Retinal pigment epithelial cell (primary cell): ENCODE results near the gene OMD.

ENCODE experiments used
- DNase-seq: peaks from one replicate; pipeline ENCODE4 v3.0.0-alpha.2; 2010; ENCODE audit warnings: low read depth
- H3K4me3 ChIP-seq: 2 replicates; pipeline ENCODE4 v1.5.1; 2011; ENCODE audit warnings: mild to moderate bottlenecking, low read length, control low read depth, moderate library complexity
- TF ChIP-seq, protein P1 (sequence below): conservative IDR thresholded peaks from 2 replicates; pipeline ENCODE4 v1.5.1; 2011; ENCODE audit warnings: low read depth, low read length, control low read depth, inconsistent platforms

The OMD gene

DNA sequence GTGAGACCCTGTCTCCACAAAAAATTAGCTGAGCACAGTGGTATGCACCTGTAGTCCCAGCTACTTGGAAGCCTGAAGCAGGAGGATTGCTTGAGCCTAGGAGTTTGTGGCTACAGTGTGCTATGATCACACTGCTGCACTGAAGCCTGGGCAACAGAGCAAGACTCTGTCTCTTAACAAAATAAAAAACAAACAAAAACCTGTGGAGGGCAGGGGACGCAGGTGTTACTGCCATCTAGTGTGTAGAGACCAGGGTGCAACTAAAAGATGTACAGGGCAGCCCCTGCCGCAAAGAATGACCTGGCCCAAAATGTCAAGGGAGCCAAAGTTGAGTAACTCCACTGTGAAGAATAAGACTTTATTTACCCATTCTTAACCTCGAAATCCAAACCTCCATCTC is 30.9 kb upstream of the OMD start:
- DNase-seq = no peak

GRCh38 chr9:92446536-92446935 is 22.3 kb upstream of the OMD start:
- no peak for DNase-seq
- H3K4me3 ChIP-seq = no peak overlapping the region
- TF ChIP-seq, protein P1, sequence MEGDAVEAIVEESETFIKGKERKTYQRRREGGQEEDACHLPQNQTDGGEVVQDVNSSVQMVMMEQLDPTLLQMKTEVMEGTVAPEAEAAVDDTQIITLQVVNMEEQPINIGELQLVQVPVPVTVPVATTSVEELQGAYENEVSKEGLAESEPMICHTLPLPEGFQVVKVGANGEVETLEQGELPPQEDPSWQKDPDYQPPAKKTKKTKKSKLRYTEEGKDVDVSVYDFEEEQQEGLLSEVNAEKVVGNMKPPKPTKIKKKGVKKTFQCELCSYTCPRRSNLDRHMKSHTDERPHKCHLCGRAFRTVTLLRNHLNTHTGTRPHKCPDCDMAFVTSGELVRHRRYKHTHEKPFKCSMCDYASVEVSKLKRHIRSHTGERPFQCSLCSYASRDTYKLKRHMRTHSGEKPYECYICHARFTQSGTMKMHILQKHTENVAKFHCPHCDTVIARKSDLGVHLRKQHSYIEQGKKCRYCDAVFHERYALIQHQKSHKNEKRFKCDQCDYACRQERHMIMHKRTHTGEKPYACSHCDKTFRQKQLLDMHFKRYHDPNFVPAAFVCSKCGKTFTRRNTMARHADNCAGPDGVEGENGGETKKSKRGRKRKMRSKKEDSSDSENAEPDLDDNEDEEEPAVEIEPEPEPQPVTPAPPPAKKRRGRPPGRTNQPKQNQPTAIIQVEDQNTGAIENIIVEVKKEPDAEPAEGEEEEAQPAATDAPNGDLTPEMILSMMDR = no peak

More for the DNA sequence above, 30.9 kb upstream of the OMD start:
- no peak overlapping the region for H3K4me3 ChIP-seq
- TF ChIP-seq, protein P1 = peak; percentile 22

GRCh38 chr9:92444841-92445240 is 20.6 kb upstream of the OMD start:
- H3K4me3 ChIP-seq = no peak overlapping the region
- TF ChIP-seq, protein P1 = no peak
- DNase-seq = no peak

DNA sequence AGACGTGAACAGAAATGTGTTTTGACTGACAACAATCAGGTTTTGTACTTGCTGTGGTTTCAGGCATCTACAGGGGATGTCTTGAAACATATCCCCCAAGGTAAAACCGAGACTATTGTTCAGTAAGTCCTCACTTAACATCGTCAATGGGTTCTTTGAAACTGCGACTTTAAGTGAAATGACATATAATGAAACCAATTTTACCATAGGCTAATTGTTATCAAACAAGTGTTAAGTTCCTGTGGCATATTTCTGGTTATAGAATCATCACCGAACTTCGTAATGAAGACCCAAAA is 16.4 kb upstream of the OMD start:
- DNase-seq = no peak
- no peak overlapping the region for H3K4me3 ChIP-seq

GRCh38 chr9:92439921-92440750 is 15.9 kb upstream of the OMD start:
- no peak for DNase-seq
- H3K4me3 ChIP-seq = no peak overlapping the region
- TF ChIP-seq, protein P1 = no peak

More for the DNA sequence above, 16.4 kb upstream of the OMD start:
- TF ChIP-seq, protein P1 = no peak

GRCh38 chr9:92438900-92439526 is 14.7 kb upstream of the OMD start:
- no peak for DNase-seq
- TF ChIP-seq, protein P1 = peak; percentile 28
- no peak overlapping the region for H3K4me3 ChIP-seq

GRCh38 chr9:92435263-92435662 is 11.0 kb upstream of the OMD start:
- TF ChIP-seq, protein P1 = no peak

More at GRCh38 chr9:92435263-92435662, 11.0 kb upstream of the OMD start:
- DNase-seq = no peak
- no peak overlapping the region for H3K4me3 ChIP-seq
